Stimulated activated CD8-positive, alpha-beta memory T cell treated with anti-CD3 and anti-CD28 coated beads, Interleukin-15, amount 100 ng/mL, for 24 hours (primary cell): ENCODE results near the gene LYRM4.

Experiments
- DNase-seq: peaks from one replicate; pipeline ENCODE4 v3.0.0-alpha.2; 2020; ENCODE audit warnings: low read depth

The LYRM4 gene

DNA sequence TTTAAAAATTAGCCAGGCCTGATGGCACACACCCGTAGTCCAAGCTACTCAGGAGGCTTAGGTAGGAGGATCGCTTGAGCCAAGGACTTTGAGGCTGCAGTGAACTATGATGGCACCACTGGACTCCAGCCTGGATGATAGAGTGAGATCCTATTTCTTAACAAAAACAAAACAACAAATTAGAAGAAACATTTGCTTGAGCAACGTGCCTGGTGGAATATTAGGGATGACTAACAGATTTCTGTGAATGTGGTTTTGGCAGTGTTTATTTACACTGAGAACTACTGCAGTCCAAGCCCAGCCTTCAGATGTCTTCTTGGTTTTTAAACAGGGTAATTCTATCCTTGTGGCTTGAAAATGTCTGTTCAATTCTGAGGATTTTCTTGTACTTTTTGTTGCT is 166.4 kb downstream of the LYRM4 start:
- DNase-seq: no peak

DNA sequence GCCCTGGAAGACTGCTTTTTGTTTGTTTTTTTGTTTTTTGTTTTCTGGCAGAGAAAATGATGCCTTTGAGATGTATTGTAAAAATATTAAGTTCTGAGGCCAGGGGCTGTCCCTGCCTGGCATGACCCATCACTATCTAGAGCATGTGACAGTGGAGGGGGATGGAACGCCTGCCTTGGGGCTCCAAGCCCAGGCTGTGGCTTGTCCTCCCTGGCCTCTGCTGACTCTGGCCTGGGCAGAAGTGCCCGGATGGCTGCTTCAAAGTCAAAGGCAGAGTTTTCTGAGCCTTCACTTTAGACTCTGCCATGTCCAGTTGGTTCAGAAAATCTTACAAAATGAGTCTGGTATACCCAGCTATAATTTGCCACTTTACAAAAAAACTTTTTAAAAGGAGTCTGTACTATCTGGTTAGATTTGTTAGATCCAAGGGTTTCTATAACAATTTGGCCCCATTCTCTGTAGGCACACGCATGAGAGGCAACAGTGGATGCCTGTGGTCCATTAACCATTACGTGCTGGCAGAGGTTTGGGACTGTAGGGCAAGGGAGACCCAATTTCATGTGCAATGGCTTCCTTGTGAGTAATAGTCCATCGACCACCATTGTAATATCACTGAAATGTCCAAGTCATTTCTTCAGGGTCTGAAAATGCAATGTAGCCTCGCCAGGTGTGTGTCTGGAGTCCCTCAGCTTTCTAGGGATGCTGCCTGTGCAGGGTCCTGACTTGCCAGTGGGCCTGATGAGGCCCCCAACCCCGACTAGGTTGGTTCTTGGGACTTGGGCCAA is 167.3 kb downstream of the LYRM4 start:
- no peak for DNase-seq

DNA sequence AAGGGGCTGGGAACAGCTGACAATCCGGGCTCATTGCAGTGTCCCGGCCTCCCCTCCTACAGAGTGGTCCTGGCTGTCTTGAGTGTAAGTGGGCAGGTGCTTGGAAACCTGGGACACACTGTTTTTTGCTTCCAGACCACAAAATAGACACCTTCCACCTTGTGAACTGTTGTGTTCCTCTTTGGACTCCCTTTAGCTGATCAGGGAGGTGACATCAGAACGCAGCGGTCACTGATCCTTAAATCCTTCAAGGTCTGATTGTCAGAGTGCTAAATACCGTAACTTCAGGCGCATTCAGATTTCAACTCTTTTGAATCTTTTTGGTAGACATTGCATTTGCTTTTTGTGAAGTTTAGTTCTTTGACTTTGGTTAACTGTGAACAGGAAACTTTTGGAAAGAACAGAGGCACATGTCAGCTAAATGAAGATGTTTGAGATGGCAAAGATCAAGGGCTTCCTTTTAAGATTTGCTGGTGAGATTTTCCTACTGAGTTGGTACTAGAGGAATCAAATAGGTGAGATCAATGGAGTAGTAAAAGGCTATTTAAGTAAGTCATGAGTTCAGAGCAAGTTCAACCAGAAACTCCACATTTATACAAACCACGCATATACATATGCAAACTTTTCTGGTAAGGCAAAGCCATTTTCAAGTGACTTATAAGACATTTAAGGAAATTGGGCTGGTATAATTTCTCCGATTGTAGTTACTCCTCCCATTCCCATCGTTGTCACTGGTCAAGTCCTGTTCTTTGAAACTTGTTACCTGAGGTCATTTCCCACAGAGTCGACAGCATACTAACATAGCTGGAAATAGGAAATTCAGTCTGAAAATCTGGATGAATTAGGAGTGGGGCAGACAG is 169.3 kb downstream of the LYRM4 start:
- no peak for DNase-seq

DNA sequence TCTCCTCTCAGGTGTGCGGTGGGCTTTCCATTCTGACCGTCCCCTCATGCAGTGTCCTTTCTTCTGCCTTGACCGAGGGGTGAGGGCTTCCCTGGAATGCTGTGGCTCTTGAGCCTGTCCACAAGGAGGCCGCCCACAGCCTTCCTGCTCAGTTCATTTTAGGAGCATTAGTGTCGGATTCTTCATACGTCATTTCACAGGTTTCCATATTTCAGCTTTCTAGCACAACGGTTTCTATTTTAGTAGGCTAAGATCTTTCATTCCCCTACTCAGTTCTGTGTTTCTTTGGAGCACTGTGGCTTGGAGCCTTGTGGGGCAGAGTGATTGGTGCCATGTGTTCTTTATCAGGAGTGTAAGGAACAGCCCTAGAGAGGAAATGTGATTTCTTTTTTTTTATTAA is 170.1 kb downstream of the LYRM4 start:
- no peak for DNase-seq

DNA sequence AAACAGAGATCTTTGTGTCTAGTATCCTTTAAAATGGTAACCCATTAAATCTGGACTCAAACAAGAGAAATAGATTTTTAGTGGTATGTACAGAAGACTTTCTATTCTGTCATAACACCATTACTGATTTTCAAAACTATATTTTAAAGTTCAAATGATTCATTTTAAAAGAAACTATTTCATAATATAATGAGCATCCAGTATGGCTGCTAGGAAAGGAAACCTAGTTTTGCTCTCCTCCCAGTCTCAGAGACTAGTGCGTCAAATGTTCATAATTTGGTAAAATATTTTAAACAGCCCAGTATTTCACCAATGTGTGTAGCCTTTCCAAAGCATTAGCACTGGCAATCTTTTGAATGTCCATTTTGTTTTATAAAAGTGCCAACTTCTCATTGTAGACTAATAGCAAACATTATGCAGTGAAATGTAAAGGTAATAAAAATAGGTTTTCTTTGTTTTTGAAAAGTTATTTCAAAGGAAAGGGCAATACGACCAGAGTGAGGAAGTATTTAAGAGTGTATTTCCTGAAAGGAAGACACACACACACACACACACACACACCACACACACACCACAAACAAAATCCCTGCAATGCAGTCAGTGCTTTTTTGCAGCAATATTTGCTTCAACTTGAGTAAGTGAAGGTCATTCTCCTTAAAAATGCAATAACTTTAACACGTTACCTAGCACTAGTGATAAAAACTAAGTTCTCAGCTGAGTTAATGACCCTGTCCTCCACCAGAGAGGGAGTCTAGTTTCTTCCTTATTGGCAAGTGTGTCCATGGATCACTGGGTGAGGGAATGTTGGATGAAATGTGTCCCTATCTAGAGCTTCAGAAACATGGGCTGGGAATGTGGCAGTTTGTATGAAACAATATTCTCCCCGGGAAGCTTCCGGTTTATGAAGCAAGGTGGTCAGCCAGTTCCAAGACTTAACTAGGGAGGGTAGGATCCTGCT is 171.0 kb downstream of the LYRM4 start:
- no peak for DNase-seq

DNA sequence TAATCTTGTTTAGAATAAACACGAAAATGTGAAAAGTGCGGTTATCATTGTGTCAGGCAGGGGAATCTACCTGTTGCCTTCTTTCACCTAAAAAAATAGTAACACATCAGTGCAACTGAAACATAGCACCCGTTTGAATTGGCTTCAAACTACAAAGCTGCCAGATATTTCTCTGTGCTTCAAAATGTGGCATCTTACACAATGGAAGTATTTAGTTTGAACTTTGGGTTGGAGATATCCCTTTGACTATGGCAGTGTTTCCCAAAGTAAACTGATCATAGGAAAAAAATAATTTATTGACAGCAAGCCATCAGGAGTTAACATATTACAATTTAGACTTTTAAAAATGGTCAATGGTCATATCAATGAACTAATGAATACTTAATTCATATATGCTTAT is 172.0 kb downstream of the LYRM4 start:
- DNase-seq: no peak

DNA sequence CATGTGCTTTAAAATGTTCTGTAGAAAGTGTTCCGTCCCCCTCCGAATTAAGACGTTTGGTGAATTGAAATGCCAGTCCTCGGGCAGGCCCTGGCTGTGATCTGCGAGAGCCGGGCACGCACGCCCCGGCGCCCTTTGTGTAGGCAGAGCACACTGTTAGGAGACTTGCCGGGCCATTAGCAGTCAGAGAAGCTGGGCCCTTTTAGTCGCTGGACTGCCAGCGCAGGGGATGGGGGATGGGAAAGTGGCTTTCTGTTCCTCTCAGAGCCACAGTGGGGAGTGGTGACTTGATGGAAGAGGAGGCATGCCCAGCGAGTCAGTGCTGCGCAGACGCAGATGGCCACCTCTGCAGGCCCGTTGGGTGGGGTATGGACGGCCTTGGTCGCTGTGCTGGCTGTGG is 173.4 kb downstream of the LYRM4 start:
- DNase-seq: no peak

DNA sequence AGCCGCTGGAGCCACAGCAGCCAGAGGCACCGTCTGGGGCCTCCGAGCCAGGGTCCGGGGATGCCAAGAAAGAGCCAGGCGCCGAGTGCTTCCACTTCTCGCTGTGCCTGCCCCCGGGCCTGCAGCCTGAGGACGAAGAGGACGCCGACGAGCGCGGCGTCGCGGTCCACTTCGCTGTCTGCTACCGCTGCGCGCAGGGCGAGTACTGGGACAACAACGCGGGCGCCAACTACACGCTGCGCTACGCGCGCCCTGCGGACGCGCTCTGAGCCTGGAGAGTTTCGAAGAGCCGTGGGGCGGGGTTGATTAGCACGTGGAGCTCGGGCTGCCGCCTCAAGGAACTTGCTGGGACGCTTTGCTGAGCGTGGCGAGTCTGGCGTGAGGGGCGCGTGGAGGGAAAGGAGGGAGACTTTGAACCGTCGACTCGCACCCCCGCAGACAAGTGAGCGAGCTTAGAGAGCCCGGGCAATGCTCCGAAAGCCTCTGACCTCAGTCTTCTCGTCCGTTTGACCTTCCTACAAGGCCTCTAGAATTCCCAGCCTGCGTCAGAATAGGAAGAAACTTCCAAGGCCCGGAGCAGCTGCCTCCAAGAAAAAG is 174.4 kb downstream of the LYRM4 start:
- DNase-seq: no peak

DNA sequence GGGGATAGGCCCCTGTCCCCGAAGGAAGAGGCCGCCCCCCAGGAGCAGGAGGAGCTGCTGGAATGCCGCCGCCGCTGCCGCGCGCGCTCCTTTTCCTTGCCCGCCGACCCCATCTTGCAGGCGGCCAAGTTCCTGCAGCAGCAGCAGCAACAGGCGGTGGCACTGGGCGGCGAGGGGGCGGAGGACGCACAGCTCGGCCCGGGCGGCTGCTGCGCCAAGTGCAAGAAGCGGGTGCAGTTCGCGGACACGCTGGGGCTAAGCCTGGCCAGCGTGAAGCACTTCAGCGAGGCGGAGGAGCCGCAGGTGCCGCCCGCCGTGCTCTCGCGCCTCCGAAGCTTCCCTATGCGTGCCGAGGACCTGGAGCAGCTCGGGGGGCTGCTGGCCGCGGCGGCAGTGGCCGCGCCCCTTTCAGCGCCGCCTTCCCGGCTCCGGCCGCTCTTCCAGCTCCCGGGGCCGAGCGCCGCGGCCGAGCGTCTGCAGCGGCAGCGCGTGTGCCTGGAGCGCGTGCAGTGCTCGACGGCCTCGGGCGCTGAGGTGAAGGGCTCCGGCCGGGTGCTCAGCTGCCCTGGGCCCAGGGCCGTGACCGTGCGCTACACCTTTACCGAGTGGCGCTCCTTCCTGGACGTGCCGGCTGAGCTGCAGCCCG is 175.0 kb downstream of the LYRM4 start:
- DNase-seq: no peak

DNA sequence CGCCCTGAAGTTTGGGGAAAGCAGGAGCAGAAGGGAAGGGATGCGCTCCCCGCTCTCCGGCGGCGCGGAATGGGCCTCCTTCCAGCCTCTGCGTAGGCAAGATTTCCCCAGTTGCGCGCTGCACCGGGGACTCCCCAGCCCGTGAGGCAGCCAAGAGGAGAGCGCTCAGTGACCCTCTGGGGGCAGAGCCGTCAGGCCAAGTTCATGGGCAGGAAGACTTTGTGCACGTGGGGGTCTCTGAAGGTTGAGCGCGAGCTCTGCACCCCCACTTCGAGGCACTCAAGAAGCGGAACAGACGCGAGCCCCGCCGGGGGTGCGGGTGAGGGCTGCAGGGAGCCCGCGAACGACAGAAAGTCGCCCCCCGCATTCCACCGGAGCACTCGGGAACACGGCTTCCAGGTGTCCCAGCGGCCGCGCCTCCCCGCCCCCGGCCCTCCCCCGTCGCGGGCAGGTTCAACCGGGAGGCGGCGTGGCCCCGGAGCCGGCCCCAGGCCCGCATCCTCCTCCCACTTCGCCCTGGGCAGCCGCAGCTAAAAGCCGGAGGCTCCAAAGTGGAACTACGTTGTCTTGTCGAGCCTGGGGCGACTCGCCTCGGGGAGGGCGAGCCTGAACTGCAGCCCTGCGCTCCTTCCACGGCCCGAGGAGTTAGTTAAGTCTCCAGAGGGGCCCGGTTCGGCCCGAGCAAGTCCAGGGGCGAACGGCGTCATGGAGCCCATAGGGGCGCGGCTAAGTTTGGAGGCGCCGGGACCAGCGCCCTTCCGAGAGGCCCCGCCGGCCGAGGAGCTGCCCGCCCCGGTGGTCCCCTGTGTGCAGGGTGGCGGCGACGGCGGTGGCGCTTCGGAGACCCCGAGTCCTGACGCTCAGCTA is 175.7 kb downstream of the LYRM4 start, which contains the start of gene PPP1R3G:
Gene PPP1R3G (plus strand): TSS at position 561 of the 867 bp plus-strand sequence. CDS start 145 bp downstream, at position 706.
- DNase-seq: no peak

DNA sequence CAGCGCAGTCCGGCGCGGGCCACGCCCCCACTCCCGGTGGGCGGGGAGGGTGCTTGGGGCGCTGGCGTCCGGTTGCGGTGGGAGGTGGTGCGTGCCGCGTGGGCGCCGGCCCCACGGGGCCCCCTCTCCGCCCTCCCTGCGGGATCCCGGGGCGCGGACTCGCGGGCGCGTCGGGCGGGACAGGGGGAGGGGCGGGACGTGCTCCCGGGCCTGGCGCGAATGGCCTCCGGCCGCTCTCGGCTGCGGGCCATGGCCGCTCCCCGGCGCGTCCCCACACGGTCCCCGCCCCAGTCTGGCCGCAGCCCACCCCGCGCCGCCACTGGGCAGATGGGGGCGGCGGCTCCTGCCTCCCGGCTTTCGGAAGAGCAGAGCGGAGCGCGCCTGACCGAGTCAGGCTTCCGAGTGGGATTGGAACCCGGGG is 176.4 kb downstream of the LYRM4 start:
- no peak for DNase-seq

DNA sequence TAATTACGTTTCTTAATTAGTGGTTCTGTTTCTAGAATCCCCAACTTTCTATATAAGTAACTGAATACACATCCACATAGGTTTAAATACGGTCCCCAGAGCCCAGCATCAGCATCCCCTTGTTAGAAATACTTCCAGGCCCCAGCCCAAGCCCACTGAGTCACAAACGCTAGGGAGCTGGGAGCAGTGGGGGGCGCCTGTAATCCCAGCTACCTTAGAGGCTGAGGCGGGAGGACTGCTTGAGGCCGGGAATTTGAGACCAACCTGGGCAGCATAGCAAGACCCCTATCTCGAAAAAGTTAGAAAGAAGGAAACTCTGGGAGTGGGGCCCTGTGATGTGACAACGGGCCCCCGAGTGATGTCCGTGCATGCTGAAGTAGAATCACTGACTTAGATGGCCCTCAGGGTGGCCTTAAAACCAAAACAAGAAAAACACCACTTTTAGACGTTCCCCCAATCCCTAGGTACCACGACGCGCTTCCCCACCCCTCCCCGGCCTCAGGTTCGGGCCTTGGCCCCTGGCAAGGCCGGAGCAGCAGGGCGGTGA is 176.9 kb downstream of the LYRM4 start:
- no peak for DNase-seq

DNA sequence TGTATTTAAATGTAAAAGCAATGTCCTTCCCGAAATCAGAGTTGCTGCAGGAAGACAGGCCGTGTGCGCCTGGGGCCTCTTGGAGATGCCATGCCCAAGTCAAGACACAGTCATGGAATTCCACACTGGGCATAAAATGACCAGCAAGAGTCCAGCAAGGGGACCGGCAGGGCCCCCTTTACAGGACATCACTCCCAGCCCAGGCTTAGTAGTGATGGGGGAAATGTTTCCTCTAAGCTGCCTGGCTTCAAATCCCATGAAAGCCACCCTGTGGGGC is 177.5 kb downstream of the LYRM4 start:
- no peak for DNase-seq

DNA sequence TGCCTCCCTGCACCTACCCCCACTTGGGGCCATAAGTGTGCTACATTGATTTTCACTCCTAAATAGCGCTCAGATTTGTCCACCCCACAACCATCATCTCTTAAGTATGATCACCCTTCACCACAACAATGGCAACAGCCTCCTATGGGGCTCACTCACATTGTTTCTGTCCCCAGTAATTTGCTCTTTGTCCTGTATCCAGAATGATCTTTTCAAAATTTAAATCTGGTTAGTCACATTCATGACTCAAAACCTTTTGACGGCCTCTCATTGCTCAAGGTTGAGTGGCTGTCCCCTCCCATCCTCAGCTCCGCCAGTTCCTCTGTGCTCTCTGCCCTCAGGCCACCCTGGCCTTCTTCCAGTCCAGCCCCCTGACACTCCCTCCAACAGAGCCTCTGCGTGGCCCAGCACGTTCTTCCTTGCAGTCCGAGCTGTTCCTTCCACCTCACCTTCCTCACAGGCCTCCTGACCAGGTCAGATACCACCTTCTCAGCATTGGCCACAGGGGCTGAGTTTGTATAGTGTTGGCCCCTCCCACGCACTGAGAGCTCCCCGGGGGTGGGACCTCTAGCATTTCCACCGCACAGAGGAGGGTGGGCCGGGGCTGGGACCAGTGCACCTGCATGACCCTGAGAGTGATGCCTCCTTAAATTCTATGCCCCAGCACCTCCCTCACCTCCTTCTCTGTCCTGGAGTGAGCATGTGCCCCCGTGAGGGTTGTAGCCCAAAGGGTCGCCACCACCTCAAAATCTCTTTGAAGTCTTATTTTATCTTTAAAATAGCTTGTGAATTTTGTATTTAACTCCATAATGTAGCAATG is 178.1 kb downstream of the LYRM4 start:
- no peak for DNase-seq

DNA sequence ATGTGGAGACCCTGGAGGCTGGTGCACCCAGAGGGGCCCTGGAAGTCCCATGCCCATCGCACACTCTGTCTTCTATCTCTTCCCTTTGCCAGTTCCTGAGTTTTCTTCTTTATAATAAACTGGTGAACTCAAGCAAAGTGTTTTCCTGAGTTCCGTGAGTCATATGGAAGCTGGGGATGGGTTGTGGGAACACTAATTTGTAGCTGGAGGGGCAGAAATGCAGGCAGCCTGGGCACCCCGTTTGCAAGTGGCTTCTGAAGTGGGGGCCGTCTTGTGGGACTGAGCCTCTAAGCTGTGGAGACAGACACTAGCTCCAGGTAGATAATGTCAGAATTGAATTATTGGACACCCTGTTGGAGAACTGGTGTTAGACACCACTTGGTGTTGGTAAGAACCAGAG is 178.8 kb downstream of the LYRM4 start:
- DNase-seq: no peak

DNA sequence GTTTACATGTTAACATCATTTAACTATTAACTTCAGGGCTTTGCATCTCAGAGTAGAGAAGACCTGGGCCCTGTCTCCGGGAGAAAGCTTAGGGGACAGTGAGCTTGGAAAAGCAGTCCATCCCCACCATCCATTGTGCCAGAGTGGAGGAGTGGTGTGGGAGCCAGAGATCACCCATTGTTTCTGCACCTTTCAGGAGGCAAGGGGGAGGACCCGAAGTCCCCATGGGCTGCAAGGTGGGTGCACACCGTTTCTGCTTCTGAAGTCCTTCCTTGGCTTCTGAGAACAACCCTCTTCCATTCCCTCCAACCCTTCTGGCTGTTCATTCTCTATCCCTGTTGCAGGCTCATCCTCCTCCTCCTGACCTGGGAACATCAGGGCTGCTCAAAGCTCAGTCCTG is 179.6 kb downstream of the LYRM4 start:
- no peak for DNase-seq

DNA sequence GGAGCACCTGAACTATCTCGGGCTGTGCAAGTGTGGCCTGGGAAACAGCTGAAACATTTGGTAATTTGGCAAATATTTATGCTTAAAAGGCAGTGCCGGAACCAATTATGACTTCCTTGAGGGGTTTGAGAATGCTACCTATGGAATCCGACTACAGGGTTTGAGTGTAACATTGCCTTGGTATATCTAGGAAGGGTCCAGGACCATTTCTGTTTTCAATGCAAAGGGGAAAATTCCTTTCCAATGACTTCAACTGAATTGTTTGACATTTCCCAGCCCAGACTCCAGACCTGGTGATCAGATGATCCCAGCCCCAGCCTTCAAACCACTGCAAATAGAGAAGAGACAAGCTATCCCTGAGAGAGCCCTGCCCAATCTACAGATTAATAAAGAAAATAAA is 180.2 kb downstream of the LYRM4 start:
- DNase-seq: no peak

DNA sequence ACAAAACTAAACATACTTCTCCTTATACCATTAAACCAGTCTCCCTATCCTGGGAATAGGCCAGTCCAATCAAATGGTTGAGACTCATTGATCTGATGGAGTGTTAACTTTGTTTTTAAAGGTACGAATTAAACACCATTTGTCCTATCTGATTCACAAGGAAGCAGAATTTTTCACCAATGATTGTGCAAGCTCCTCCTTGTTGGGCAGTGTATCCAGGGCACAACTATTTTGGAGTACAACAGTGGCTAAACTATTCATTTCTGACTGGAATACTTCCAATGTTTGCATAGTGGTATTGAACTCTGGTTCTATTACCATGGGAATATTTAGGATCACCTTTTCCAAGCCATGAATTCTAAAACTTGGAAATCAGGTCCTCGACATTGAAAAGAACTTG is 181.1 kb downstream of the LYRM4 start:
- no peak for DNase-seq

DNA sequence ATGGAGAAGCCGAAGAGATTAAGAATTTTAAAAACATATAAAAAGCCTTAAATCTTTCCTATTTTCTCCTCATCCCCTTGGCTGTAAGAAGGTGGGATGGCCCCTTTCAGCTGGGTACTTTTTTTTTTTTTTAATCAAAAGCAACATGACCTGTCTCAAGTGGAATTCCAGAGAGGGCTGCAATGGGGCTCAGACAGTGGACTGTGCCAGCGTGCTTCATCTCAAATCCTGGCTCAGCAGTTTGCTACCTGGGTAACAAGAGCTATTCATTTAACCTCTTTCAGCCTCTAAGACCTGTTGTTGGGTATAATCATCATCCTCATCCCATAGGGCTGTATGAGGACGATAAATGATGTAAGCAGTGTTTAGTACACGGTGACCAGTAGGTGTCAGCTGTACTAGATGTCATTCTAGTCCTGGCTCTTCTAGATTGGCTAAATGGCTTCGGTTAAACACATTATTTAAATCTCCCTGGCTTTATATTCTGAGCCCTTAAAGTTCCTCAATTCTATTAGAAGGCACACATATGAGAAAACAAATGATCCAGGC is 182.6 kb downstream of the LYRM4 start:
- DNase-seq: no peak
